HL-60/S4 (cell line): ENCODE data around the gene CNTNAP5.
"Not testable (repeated sequence)": the region's sequence is repeated elsewhere in the genome, so short reads cannot be mapped to it uniquely, and the experiment has no call there.

ENCODE experiments used
- in situ Hi-C: fragments of 300-500 bp; cut with MboI; formaldehyde crosslinking; loops from 2 replicates; pipeline ENCODE4 v1.14.3; 2022; ENCODE audit warnings: low sequenced_read_pairs

Gene CNTNAP5

DNA sequence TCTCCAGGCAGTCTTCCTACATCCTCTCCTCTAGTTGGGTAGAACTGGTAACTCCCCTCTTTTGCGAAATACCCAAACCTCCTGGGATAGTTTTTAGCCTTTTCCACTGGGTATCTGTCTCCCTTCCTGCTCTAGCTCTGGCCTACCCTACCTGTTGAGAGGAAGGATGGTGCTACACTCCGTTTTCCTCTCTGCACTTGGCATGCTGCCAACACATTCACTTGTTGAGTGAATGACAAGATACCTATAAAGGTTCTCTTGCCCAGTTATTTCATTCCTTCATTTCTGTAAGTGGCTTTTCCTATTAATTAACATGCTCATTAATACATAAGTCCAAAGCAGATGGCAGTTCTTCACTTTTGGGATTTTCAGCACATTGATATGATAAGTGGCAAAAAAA is 293.8 kb downstream of the CNTNAP5 start:
- in situ Hi-C loops = no loop called here

DNA sequence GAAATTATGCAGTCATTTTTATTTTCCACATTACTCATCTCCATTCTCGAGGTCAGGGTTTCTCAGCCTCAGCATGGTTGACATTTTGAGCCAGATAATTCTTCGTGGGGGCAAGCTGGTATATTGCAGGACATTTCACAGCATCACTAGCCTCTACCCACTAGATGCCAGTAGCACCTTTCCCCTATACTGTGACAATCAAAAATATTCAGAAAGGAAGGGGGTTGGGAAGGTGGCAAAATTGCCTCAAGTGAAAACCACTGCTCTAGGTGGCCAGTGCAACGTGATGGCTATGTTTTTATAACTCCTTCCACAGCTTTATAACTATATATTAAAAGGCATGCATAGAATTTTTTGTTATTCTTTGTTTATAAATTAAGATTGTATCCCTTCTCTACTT is 294.5 kb downstream of the CNTNAP5 start:
- in situ Hi-C loops = no loop called here

DNA sequence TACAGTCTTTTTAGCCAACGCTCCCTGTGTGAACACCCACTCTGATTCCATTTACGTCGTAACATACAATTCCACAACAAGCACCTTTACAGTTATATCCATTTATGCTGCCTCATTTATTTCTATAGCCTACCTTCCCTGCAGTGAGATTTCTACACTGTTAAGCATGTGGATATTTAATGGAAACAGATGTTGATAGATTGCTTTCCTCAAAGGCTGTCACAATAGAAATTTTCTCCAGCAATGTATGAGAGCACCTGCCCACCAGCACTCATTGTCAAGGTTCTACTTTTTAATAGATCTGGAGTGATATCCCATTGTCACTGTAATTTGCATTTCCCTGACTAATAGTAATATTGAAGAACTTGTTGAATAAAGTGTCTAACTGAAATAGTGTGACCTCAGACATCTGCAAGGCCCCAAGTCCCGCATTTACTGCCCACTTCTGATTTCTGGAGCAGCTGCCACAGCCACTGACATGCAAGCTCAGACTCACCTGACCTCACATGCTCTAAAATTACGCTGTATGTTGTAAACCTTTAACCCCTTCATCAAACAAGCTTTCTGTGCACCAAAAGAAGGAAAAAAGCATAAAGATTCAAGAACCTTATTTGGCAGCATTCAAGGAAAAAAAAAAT is 295.1 kb downstream of the CNTNAP5 start:
- in situ Hi-C loops = no loop called here

DNA sequence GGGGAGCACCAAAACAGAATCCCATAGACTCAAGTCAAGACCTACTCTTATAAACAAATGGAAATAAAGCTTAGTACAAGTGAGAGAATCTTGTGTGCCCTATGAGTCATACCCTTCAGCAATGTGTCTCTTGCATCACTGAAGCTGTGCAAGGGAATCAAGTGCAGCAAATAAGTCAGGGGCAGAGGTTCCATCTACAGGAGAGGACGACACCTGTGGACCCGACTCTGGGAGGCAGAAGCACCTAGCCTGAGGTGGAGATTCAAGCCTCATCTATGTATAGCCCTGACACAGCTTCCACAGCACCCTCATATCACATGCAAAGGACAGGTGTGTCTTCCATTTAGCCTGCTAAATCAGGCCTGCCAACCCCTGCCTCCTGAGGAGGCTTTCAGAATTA is 298.2 kb downstream of the CNTNAP5 start:
- in situ Hi-C loops = no loop called here

DNA sequence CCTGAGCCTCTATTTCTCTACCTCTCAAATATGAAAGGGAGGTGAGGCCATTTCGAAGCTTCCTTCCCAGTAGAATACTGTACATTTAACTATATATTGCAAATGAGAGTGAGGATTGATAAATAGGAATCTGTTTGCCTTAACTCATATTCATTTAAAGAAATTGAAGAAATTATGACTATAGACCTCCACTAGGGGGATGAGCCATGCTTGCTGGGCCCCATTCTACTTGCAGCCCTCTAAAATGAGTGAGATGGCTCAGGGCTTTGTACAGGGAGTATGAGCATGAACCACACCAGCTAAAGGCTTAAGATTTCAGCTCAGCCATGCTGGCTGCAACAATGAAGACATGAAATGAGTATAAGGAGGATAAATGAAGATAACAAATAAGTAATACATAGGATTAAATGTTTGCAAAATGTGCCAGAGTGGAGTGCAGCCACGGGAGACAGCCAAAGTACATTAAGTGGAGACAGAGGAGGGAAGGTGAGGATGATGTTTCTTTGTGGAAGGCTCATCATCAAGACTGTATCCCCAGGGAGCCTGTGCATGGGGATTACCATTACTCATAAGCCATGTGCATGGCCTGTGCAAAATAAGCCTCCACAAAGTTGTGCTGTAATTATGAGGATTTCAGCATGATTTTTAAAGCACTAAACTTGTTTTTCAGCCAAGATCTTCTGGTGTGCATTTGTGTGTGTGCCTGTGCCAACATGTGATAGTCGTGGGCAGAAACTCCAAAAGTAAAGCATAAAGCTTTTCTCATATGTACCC is 300.8 kb downstream of the CNTNAP5 start:
- in situ Hi-C loops = no loop called here

DNA sequence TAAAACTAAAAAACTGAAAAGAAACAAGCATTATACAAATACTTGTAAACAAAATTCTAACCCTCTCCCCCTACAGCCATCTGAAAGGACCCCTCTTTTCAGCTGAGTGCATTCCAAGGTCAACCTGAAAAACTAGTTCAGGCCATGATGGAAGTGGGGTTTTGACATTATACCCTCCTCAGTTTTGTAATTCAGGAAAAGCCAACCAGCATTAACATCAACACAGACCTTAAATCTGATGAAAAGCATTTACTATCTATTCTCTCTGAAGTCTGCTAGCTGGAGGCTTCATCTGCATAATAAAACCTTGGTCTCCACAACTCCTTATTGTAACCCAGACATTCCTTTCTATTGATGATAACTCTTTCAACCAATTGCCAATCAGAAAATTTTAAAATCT is 302.2 kb downstream of the CNTNAP5 start:
- in situ Hi-C loops = no loop called here

DNA sequence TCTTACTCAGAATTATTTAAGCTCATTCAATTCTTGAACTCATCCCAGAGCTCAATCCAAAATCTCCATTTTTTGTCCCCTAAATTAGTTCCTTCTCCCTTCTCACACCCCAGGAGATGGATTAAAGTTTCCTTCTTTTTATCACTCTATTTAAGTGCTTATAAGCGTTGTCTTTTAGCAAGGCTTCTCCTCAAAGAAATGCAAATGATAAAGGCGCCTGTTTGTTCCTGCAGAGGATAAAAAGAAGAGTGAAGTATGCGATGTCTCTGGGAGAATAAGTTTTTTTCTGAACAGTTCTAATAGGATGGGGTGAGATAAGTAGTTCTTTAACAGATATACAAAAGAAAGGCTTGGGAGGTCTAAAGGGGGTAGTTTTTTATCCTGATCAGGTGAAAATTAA is 303.3 kb downstream of the CNTNAP5 start:
- in situ Hi-C loops = no loop called here

DNA sequence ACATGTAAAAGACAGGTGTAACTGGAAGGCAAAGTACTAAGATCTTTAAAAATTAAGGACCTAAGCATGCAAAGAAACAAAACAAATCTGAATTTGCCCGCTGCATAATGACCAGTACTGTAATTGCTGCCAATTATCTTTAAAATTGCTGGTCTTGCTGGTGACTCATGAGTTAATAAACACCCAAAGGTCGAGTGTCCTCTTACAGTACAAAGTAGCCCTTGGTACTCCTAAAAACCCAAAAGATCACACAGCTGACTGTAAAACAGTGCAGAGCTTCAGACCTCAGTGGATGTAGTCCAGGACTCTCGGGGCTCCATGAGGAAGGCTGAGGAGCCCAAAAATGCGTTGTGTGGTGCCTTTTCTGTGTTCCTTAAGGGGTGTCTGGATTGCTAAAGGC is 308.7 kb downstream of the CNTNAP5 start:
- in situ Hi-C loops = no loop called here

DNA sequence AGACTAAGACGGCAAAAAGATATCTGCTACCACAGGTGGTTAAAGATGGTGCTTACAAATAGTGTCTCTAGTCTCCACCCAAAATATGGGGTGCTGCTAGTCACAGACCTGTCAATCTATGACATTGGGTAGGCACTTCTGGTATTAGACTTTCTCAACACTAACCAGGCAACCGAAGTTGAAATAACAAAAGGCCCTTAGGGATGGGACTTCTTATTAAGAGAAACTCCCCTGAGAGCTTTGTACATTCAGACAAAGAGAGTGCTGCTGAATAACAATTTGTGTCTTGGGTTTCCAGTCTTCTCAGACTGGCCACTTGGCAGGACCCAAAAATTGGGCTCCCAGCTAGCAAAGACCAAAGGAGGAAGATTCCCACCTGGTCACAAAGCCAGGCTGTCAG is 310.0 kb downstream of the CNTNAP5 start:
- in situ Hi-C loops = no loop called here

DNA sequence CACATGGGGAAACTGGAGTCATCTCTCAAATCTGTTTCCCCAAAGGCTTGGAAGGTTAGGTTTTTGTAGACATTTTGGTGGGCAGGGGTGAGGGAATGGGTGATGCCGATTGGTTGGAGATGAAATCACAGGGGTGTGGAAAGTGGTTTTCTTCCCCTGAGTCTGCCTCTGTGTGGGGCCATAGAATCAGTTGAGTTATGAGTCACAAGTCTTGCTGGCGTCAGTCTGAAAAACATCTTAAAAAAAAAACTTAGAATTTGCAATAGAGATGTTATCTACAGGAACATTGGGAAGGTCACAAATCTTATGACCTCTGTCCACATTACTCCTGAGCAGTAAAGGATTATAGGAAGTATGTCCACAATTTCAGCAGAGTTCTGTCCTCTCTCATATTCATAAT is 314.6 kb downstream of the CNTNAP5 start:
- in situ Hi-C loops = no loop called here

DNA sequence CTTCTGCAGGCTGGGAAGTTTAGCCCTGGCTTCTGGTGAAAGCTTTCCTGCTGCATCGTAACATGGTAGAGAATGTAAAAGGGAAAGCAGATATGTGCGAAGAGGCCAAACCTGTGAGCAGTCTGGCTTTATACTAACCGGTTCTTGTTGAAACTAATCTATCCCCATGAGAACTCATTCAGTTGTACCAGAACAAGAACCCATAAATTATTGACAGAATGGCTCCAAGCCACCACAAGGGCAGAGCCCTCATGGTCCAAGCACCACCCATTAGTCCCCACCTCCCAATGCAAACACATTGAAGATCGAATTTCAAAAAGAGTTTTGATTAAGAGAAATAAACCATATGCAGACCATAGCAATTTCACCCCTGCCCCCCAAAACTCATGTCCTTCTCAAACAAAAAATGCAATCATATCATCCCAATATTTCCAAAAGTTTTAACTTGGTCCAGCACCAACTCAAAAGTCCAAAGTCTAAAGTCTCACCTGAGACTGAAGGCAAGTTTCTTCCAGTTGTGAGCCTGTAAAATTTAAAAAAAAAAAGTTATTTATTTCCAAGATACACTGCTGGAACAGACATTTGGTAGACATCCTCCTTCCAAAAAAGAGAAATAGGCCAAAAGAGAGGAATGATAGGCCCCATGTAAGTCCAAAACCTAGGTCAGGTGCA is 318.9 kb downstream of the CNTNAP5 start:
- in situ Hi-C loops = no loop called here

DNA sequence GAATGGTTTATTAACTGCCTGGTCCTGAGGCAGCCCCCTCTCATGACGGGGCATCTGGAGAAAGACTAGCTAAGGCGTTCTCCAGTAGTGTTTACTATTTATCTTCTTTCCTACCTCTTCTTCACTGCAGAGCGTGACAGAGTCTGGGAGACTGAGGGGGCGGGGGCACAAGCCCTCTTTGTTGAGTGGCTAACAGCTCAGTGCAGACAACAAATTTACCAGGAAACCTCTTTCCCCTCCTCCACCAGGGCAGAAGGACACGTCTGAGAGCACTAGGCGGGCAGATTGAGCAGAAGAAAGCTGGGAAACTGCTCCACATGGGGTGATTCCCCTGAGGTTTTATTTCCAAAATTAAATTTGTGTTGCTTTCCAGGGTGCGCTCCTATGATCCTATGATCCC is 322.1 kb downstream of the CNTNAP5 start:
- in situ Hi-C loops = no loop called here

DNA sequence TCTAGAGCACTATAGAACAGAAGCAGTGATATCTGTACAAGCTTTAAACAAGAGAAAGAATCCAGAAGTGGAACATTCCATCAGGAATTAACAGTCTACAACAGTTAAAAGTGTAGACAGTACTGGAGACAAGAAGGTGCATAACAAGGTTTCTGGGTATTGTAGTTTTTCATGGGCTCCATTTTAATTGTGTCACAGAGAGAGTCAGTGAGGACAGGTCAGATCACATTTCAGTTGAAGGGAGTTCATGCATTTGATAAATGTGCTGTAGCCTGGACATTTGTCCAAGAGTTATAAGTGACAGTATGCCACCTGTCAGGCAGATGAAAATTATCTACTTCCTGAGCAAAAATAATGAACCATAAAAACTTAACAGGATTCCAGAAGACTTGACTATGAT is 328.6 kb downstream of the CNTNAP5 start:
- in situ Hi-C loops = no loop called here

DNA sequence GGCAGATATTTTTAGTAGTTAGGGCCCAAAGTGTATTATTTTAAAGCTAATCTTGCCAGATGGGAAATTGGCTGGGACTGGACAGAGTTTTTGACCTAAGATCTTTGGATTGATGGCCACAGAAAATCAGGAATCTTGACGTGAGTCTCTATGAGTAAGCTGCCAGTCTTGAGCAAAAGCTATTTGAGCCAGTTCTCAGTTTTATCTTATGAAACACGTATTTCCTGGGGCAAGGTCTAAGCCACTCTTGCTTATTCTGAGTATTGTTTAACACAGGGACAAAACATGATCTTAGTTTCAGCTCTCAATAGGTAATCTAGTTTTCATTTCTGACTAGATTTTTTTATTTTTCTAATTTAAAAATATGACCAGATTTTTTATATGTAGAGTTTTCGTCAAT is 329.4 kb downstream of the CNTNAP5 start:
- in situ Hi-C loops = no loop called here

DNA sequence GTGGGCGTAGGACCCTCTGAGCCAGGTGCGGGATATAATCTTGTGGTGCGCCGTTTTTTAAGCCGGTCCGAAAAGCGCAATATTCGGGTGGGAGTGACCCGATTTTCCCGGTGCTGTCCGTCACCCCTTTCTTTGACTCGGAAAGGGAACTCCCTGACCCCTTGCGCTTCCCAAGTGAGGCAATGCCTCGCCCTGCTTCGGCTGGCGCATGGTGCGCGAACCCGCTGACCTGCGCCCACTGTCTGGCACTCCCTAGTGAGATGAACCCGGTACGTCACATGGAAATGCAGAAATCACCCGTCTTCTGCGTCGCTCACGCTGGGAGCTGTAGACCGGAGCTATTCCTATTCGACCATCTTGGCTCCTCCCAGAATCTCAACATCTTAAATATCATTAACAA is 336.9 kb downstream of the CNTNAP5 start:
- in situ Hi-C loops = not testable (repeated sequence)

DNA sequence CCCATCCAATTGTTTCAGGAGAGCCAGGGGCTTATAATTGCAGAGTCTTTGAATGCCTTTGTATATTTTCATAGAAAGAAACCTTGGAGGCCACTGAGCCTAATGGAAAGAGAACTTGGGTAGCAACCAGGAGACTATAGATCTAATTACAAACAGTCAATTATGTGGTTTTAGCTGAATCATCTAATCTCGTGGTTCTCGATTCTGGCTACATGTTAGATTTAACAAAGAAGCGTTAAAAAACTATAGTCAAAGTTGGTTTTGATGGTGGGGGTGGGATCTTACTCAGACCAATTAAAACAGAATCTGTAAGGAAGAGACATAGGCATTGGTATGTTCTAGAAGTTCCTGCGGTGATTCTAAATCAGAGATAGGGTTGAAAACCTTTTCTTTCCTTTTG is 344.1 kb downstream of the CNTNAP5 start:
- in situ Hi-C loops = no loop called here

DNA sequence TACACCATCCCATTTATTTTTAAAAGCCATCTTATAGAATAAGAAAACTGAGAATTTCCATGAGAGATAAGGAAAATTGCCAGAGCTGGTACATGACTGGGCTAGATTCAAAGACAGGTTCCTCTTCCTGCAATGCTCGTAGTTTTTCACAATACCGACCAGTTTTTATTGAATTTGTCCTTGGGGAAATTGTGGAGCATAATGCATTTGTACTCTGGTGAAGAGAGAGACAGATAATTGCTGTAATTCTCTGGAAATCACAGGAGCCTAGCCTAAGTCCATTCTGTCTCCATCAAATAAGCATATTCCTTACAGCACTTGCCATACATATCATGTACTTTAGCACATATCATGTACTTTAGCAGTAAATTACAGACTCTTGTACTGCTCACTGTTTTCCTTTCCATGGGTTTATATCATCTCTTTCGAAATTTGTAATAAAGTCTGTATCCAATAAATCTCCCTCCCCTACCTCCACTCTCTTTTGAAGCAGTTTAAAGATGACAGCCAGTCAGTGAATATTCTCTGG is 355.2 kb downstream of the CNTNAP5 start:
- in situ Hi-C loops = no loop called here

DNA sequence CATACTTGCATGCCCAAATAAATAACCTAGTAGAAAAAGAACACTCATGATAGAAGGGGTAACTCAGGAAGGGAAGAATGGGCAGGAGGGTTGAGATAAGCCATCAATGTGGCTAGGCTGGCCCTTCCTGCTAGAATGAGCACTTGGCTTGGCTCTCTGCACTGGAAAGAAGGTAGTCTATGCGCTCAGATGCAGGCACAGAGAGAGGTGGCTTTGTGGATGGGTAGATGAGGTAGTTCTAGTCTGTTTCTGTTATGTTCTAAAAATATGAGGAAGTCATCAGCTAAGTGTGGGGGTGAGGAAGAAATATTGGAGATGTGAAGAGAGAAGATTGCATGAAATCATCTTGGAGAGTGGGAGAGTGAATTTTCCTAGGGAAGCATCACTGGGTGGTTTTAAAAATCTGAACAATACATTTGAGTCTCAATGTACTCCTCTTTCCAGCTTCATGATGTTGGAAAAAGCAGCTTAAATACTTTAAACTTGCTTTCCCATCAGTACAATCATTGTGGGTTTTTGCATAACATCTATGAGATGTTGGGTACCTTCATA is 357.1 kb downstream of the CNTNAP5 start:
- in situ Hi-C loops = no loop called here

DNA sequence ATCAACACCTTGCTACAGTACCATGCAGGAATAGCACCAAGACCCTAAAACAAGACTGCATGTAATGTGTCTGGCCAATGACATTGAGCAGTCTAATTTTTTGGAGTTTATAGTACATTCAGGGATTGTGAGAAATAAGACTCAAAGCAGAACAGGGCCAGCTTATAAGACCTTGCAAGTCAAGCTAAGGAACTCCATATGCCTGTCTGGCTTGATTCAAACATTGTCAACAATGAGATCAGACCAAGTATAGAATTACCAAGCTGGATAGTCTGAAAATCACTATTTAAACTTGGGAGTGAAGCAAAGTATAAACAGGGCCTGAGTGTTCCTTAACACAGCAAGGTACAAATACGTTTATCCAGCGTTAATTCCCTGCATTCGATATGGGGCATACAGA is 370.9 kb downstream of the CNTNAP5 start:
- in situ Hi-C loops = no loop called here

DNA sequence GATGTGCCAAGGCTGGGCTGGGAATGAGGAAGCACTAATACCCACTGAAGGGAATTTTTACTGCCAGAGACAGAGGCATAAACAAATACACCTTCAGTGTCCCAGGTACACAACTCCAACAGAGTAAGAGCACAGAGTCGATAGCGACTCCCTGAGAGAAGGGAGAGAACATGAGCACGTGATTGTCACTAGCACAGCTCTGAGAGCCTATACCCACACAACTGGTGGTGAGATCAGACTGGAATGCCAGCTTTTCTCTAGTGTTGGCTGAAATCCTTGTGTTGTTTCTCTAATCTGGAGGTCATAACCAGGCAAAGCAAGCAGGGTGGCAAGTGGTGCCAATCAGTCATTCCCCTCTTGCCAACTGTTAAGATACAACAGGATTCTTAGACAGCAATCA is 377.2 kb downstream of the CNTNAP5 start:
- in situ Hi-C loops = no loop called here

DNA sequence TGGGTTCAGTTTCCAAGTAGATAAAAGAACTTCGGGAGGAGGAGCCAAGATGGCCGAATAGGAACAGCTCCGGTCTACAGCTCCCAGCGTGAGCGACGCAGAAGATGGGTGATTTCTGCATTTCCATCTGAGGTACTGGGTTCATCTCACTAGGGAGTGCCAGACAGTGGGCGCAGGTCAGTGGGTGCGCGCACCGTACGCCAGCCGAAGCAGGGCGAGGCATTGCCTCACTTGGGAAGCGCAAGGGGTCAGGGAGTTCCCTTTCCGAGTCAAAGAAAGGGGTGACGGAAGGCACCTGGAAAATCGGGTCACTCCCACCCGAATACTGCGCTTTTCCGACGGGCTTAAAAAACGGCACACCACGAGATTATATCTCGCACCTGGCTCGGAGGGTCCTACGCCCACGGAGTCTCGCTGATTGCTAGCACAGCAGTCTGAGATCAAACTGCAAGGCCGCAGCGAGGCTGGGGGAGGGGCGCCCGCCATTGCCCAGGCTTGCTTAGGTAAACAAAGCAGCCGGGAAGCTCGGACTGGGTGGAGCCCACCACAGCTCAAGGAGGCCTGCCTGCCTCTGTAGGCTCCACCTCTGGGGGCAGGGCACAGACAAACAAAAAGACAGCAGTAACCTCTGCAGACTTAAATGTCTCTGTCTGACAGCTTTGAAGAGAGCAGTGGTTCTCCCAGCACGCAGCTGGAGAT is 382.9 kb downstream of the CNTNAP5 start:
- in situ Hi-C loops = not testable (repeated sequence)
